Measurements from ENCODE around the gene GNG12. TPM values are rescaled to one million over a fixed set of nuclear protein-coding genes. Genes with fewer than 3 reads are reported as not detected.

Gene GNG12
- total RNA-seq, 1 donor from 2014 or later = 100 TPM

- Mint-ChIP-seq H3K27ac (ENCODE audit: unreplicated experiment) (no peak overlapping the region), H3K27me3 (ENCODE audit: unreplicated experiment) (no peaks in the 10 kb centered on the region), H3K4me3 (ENCODE audit: unreplicated experiment) (no peak overlapping the region), H3K4me1 (ENCODE audit: unreplicated experiment) (peaks cover 56% of the 10 kb centered on the region), H3K9me3 (ENCODE audit: unreplicated experiment) (no peaks in the 10 kb centered on the region), H3K36me3 (ENCODE audit: unreplicated experiment) (peaks cover 9% of the 10 kb centered on the region)
- DNase-seq (ENCODE audit: extremely low spot score, unreplicated experiment) = no peak
- TF ChIP-seq CTCF (IDR thresholded peaks at IDR 0.05) = no peak
Measured at GRCh38 chr1:67817319-67817718, 15.9 kb downstream of the GNG12 start.

GRCh38 chr1:67816506-67816905 is 16.8 kb downstream of the GNG12 start:
- no peak for TF ChIP-seq CTCF (IDR thresholded peaks at IDR 0.05)
- H3K4me3 Mint-ChIP-seq (ENCODE audit: unreplicated experiment) = no peak overlapping the region
- no peak for DNase-seq (ENCODE audit: extremely low spot score, unreplicated experiment)
- H3K9me3 Mint-ChIP-seq (ENCODE audit: unreplicated experiment) = no peaks in the 10 kb centered on the region
- no peak overlapping the region for H3K27ac Mint-ChIP-seq (ENCODE audit: unreplicated experiment)
- H3K36me3 Mint-ChIP-seq (ENCODE audit: unreplicated experiment) = peaks cover 9% of the 10 kb centered on the region
- peaks cover 62% of the 10 kb centered on the region for H3K4me1 Mint-ChIP-seq (ENCODE audit: unreplicated experiment)
- no peaks in the 10 kb centered on the region for H3K27me3 Mint-ChIP-seq (ENCODE audit: unreplicated experiment)

- Mint-ChIP-seq H3K36me3 (ENCODE audit: unreplicated experiment) (peaks cover 9% of the 10 kb centered on the region), H3K4me3 (ENCODE audit: unreplicated experiment) (no peak overlapping the region), H3K27ac (ENCODE audit: unreplicated experiment) (no peak overlapping the region), H3K9me3 (ENCODE audit: unreplicated experiment) (no peaks in the 10 kb centered on the region), H3K4me1 (ENCODE audit: unreplicated experiment) (peaks cover 64% of the 10 kb centered on the region), H3K27me3 (ENCODE audit: unreplicated experiment) (no peaks in the 10 kb centered on the region)
- no peak for DNase-seq (ENCODE audit: extremely low spot score, unreplicated experiment)
- TF ChIP-seq CTCF (IDR thresholded peaks at IDR 0.05) = no peak
Measured at GRCh38 chr1:67816095-67816475, 17.2 kb downstream of the GNG12 start.

- DNase-seq (ENCODE audit: extremely low spot score, unreplicated experiment) = no peak
- no peak for TF ChIP-seq CTCF (IDR thresholded peaks at IDR 0.05)
- Mint-ChIP-seq H3K4me1 (ENCODE audit: unreplicated experiment) (peaks cover 64% of the 10 kb centered on the region), H3K27ac (ENCODE audit: unreplicated experiment) (peak overlapping the region; percentile 55), H3K4me3 (ENCODE audit: unreplicated experiment) (no peak overlapping the region), H3K27me3 (ENCODE audit: unreplicated experiment) (no peaks in the 10 kb centered on the region), H3K36me3 (ENCODE audit: unreplicated experiment) (peaks cover 9% of the 10 kb centered on the region), H3K9me3 (ENCODE audit: unreplicated experiment) (no peaks in the 10 kb centered on the region)
Measured at GRCh38 chr1:67815303-67816094, 17.8 kb downstream of the GNG12 start.

- Mint-ChIP-seq H3K4me3 (ENCODE audit: unreplicated experiment) (no peak overlapping the region), H3K4me1 (ENCODE audit: unreplicated experiment) (peaks cover 57% of the 10 kb centered on the region), H3K27ac (ENCODE audit: unreplicated experiment) (peak overlapping the region; percentile 52), H3K36me3 (ENCODE audit: unreplicated experiment) (peaks cover 7% of the 10 kb centered on the region), H3K9me3 (ENCODE audit: unreplicated experiment) (peaks cover 1% of the 10 kb centered on the region), H3K27me3 (ENCODE audit: unreplicated experiment) (no peaks in the 10 kb centered on the region)
- DNase-seq (ENCODE audit: extremely low spot score, unreplicated experiment) = no peak
- TF ChIP-seq CTCF (IDR thresholded peaks at IDR 0.05) = no peak
Measured at GRCh38 chr1:67814121-67814772, 19.0 kb downstream of the GNG12 start.
